HepG2 (cell line): ENCODE measurements around the gene PSD4. TPM values are rescaled to one million over a fixed set of nuclear protein-coding genes. Genes with fewer than 3 reads are reported as not detected.

ENCODE experiments used
- AFF4 ChIP-seq: sonication (generic); formaldehyde crosslinking; IDR thresholded peaks from 2 replicates; pipeline ENCODE4 v1.4.0; 2020; ENCODE audit warnings: missing genetic modification reagents
- BHLHE40 ChIP-seq: IDR thresholded peaks from 2 replicates; pipeline ENCODE4 v1.6.1; 2011; ENCODE audit warnings: low read length, improper control_type of control experiment
- MATR3 ChIP-seq: sonication (generic); formaldehyde crosslinking; IDR thresholded peaks from 2 replicates; pipeline ENCODE4 v1.4.0; 2020; ENCODE audit warnings: missing genetic modification reagents
- RCOR2 ChIP-seq: IDR thresholded peaks from 2 replicates; pipeline ENCODE4 v1.6.1; 2016; ENCODE audit warnings: missing biosample characterization, missing genetic modification reagents
- SKI ChIP-seq: fragments of 450-650 bp; IDR thresholded peaks from one replicate; pipeline ENCODE4 v1.6.1; 2018; ENCODE audit warnings: mild to moderate bottlenecking; ENCODE audit not compliant: partially characterized antibody
- SRY ChIP-seq: sonication (generic); formaldehyde crosslinking; IDR thresholded peaks from 2 replicates; pipeline ENCODE4 v1.8.0; 2022; ENCODE audit warnings: mild to moderate bottlenecking, missing genetic modification reagents
- THAP7 ChIP-seq: sonication (generic); formaldehyde crosslinking; IDR thresholded peaks from 2 replicates; pipeline ENCODE4 v1.8.1; 2023; ENCODE audit warnings: mild to moderate bottlenecking, missing genetic modification reagents
- THAP8 ChIP-seq: sonication (generic); formaldehyde crosslinking; IDR thresholded peaks from 2 replicates; pipeline ENCODE4 v1.5.1; 2020; ENCODE audit warnings: missing genetic modification reagents, mild to moderate bottlenecking, borderline replicate concordance
- ZBTB21 ChIP-seq: sonication (generic); formaldehyde crosslinking; IDR thresholded peaks from 2 replicates; pipeline ENCODE4 v1.4.0; 2020; ENCODE audit warnings: missing genetic modification reagents
- ZFP82 ChIP-seq: sonication (generic); formaldehyde crosslinking; IDR thresholded peaks from 2 replicates; pipeline ENCODE4 v1.5.1; 2020; ENCODE audit warnings: mild to moderate bottlenecking, missing genetic modification reagents, borderline replicate concordance
- ZNF503 ChIP-seq: sonication (generic); formaldehyde crosslinking; IDR thresholded peaks from 2 replicates; pipeline ENCODE4 v1.4.0; 2020; ENCODE audit warnings: missing genetic modification reagents
- ZNF609 ChIP-seq: sonication (generic); formaldehyde crosslinking; IDR thresholded peaks from 2 replicates; pipeline ENCODE4 v1.4.0; 2020; ENCODE audit warnings: mild to moderate bottlenecking, missing genetic modification reagents, borderline replicate concordance
- ZNF652 ChIP-seq: IDR thresholded peaks from 2 replicates; pipeline ENCODE4 v1.6.1; 2016; ENCODE audit warnings: low read depth, borderline replicate concordance
- ZNF747 ChIP-seq: sonication (generic); formaldehyde crosslinking; IDR thresholded peaks from 2 replicates; pipeline ENCODE4 v1.8.1; 2023; ENCODE audit warnings: missing genetic modification reagents, mild to moderate bottlenecking, borderline replicate concordance
- ZSCAN22 ChIP-seq: sonication (generic); formaldehyde crosslinking; IDR thresholded peaks from 2 replicates; pipeline ENCODE4 v1.4.0; 2020; ENCODE audit warnings: mild to moderate bottlenecking, missing genetic modification reagents
- ZZZ3 ChIP-seq: sonication (generic); formaldehyde crosslinking; IDR thresholded peaks from 2 replicates; pipeline ENCODE4 v1.4.0; 2020; ENCODE audit warnings: missing genetic modification reagents, mild to moderate bottlenecking, borderline replicate concordance
- polyA plus RNA-seq, 8 experiments: library from polyadenylated mRNA; depleted of rRNA in 3 of 8; stranded (reverse) in 7 of 8; unstranded in 1 of 8; fragments of >200 nt; fragmentation: Illumina TruSeq in 4 of 8; extraction: Trizol in 4 of 8; gene quantifications; 2 replicates each; pipeline versions ENCODE4 v1.2.1 to v1.2.3, GENCODE V29; 2011 to 2016; ENCODE audit warnings: low read depth in 4 of 8, missing spikeins in 1 of 8, mixed read lengths in 1 of 8; ENCODE audit not compliant: insufficient read depth in 1 of 8
- total RNA-seq, 5 experiments: library from RNA; depleted of rRNA; stranded (reverse); fragments of >200 nt; fragmentation: Illumina TruSeq; extraction: Trizol; gene quantifications; 2 replicates each; pipeline ENCODE4 v1.2.3, GENCODE V29; 2016; ENCODE audit warnings: low read depth in 1 of 5

PSD4 gene
- total and polyA plus RNA-seq, 2 of the 13 experiments (the other 11 are each of a cell fraction or from before 2014, with no cell fraction given) = 5.8 to 9.4 TPM

GRCh38 chr2:113240915-113241911, 67.4 kb downstream of the PSD4 start (continued):
- TF ChIP-seq ZNF609 = no peak
- TF ChIP-seq ZNF652 (CRISPR knock-in tag) = no peak
- TF ChIP-seq BHLHE40 = peak; percentile 75
- no peak for TF ChIP-seq THAP7 (CRISPR knock-in tag)
- no peak for TF ChIP-seq ZSCAN22 (CRISPR knock-in tag)
- TF ChIP-seq ZBTB21 (CRISPR knock-in tag) = peak; percentile 86
- TF ChIP-seq ZZZ3 (CRISPR knock-in tag) = no peak
- no peak for TF ChIP-seq ZFP82 (CRISPR knock-in tag)
- TF ChIP-seq SRY (CRISPR knock-in tag) = no peak
- no peak for TF ChIP-seq ZNF747
- TF ChIP-seq RCOR2 (CRISPR knock-in tag) = peak; percentile 56; the same call in 1 of the 2 replicates
- TF ChIP-seq AFF4 (CRISPR knock-in tag) = no peak
- no peak for TF ChIP-seq THAP8 (CRISPR knock-in tag)
- no peak for TF ChIP-seq MATR3 (CRISPR knock-in tag)
- no peak for TF ChIP-seq SKI
- TF ChIP-seq ZNF503 (CRISPR knock-in tag) = no peak
